Tibial nerve (tissue), 4 donors: ENCODE results near the gene OSGEPL1.

ENCODE experiments used
- EP300 ChIP-seq, 2 donors: sonication (generic); formaldehyde crosslinking; IDR thresholded peaks; one replicate each; pipeline ENCODE4 v1.6.1; 2017; ENCODE audit warnings: antibody characterized with exemption in 2 of 2, mild to moderate bottlenecking in 1 of 2
- POLR2A ChIP-seq, 2 donors: fragments of 450-650 bp; IDR thresholded peaks; one replicate each; pipeline ENCODE4 v1.6.1; 2017; ENCODE audit warnings: antibody characterized with exemption in 2 of 2, mild to moderate bottlenecking in 2 of 2, moderate library complexity in 2 of 2
- TF ChIP-seq, protein P1 (sequence below), 5 experiments: fragments of 200-600 bp in 3 of 5; fragments of 450-650 bp in 2 of 5; sonication (generic) in 3 of 5; IDR thresholded peaks; one replicate each; pipeline ENCODE4 v1.5.1; 2016 to 2019; ENCODE audit warnings: antibody characterized with exemption in 5 of 5, mild to moderate bottlenecking in 3 of 5, moderate library complexity in 2 of 5

DNA sequence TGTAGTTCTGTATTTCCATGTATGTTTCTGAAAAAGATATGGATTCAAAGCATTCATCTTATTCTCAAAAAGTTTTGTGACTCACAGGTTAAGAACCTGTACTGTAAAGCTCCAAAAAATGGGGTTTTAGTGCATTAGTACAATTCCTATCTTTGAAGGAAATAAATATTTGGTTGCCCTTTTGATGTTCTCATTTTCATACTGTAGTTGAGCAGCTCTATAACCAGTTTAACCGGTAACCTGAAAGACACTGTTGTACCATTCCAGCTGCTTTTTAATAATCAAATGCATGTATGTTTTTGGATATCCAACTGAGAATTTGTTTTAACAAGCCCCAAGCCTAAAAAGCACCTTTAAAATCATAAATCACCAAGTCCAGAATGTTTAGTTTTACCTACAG, 9.6 kb upstream of the OSGEPL1 start:
- TF ChIP-seq, protein P1, sequence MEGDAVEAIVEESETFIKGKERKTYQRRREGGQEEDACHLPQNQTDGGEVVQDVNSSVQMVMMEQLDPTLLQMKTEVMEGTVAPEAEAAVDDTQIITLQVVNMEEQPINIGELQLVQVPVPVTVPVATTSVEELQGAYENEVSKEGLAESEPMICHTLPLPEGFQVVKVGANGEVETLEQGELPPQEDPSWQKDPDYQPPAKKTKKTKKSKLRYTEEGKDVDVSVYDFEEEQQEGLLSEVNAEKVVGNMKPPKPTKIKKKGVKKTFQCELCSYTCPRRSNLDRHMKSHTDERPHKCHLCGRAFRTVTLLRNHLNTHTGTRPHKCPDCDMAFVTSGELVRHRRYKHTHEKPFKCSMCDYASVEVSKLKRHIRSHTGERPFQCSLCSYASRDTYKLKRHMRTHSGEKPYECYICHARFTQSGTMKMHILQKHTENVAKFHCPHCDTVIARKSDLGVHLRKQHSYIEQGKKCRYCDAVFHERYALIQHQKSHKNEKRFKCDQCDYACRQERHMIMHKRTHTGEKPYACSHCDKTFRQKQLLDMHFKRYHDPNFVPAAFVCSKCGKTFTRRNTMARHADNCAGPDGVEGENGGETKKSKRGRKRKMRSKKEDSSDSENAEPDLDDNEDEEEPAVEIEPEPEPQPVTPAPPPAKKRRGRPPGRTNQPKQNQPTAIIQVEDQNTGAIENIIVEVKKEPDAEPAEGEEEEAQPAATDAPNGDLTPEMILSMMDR (IDR thresholded peaks at IDR 0.05), result no peak
- TF ChIP-seq POLR2A (IDR thresholded peaks at IDR 0.05) (no peak), EP300 (IDR thresholded peaks at IDR 0.05) (no peak)
